Measurements from ENCODE around the gene PTAFR. TPM values are rescaled to one million over a fixed set of nuclear protein-coding genes. Genes with fewer than 3 reads are reported as not detected.

Gene PTAFR
- total RNA-seq, 1 donor from 2014 or later = 2.3 TPM

- Histone ChIP-seq H3K27me3 (ENCODE audit: control insufficient read depth, insufficient read depth, low read length) (no peaks in the 10 kb centered on the region), H3K36me3 (ENCODE audit: control insufficient read depth, insufficient read depth, low read length) (no peaks in the 10 kb centered on the region), H3K4me3 (ENCODE audit: low read depth, low read length) (no peak overlapping the region)
- no peak for TF ChIP-seq CTCF (IDR thresholded peaks at IDR 0.05; ENCODE audit: insufficient read depth, low read length, poor library complexity, severe bottlenecking)
- DNase-seq (ENCODE audit: low read depth) = no peak
Measured at GRCh38 chr1:28154078-28154594, 22.4 kb downstream of the PTAFR start.

GRCh38 chr1:28150125-28150780 is 26.2 kb downstream of the PTAFR start:
- DNase-seq (ENCODE audit: low read depth) = no peak
- Histone ChIP-seq H3K4me3 (ENCODE audit: low read depth, low read length) (no peak overlapping the region), H3K36me3 (ENCODE audit: control insufficient read depth, insufficient read depth, low read length) (no peaks in the 10 kb centered on the region), H3K27me3 (ENCODE audit: control insufficient read depth, insufficient read depth, low read length) (no peaks in the 10 kb centered on the region)
- no peak for TF ChIP-seq CTCF (IDR thresholded peaks at IDR 0.05; ENCODE audit: insufficient read depth, low read length, poor library complexity, severe bottlenecking)

GRCh38 chr1:28148880-28149195 is 27.7 kb downstream of the PTAFR start:
- Histone ChIP-seq H3K36me3 (ENCODE audit: control insufficient read depth, insufficient read depth, low read length) (no peaks in the 10 kb centered on the region), H3K27me3 (ENCODE audit: control insufficient read depth, insufficient read depth, low read length) (no peaks in the 10 kb centered on the region), H3K4me3 (ENCODE audit: low read depth, low read length) (no peak overlapping the region)
- DNase-seq (ENCODE audit: low read depth) = no peak
- no peak for TF ChIP-seq CTCF (IDR thresholded peaks at IDR 0.05; ENCODE audit: insufficient read depth, low read length, poor library complexity, severe bottlenecking)

- H3K4me3 ChIP-seq (ENCODE audit: low read depth, low read length) = no peak overlapping the region
- H3K27me3 ChIP-seq (ENCODE audit: control insufficient read depth, insufficient read depth, low read length) = no peaks in the 10 kb centered on the region
- H3K36me3 ChIP-seq (ENCODE audit: control insufficient read depth, insufficient read depth, low read length) = no peaks in the 10 kb centered on the region
- TF ChIP-seq CTCF (IDR thresholded peaks at IDR 0.05; ENCODE audit: insufficient read depth, low read length, poor library complexity, severe bottlenecking) = no peak
- DNase-seq (ENCODE audit: low read depth) = no peak
Measured at GRCh38 chr1:28147264-28148094, 29.0 kb downstream of the PTAFR start.

- no peak for TF ChIP-seq CTCF (IDR thresholded peaks at IDR 0.05; ENCODE audit: insufficient read depth, low read length, poor library complexity, severe bottlenecking)
- DNase-seq (ENCODE audit: low read depth) = no peak
- H3K36me3 ChIP-seq (ENCODE audit: control insufficient read depth, insufficient read depth, low read length) = no peaks in the 10 kb centered on the region
- H3K4me3 ChIP-seq (ENCODE audit: low read depth, low read length) = no peak overlapping the region
- no peaks in the 10 kb centered on the region for H3K27me3 ChIP-seq (ENCODE audit: control insufficient read depth, insufficient read depth, low read length)
Measured at GRCh38 chr1:28145728-28146127, 30.8 kb downstream of the PTAFR start.
